Activated CD4-positive, CD25-positive, alpha-beta regulatory T cell treated with anti-CD3 and anti-CD28 coated beads, Interleukin-2, amount 50 U/mL, for 16 hours (primary cell): Measurements from ENCODE around the gene ARID1B.

Source experiments
- DNase-seq: peaks from one replicate; pipeline ENCODE4 v3.0.0-alpha.2; 2020; ENCODE audit warnings: low read depth, low spot score

The ARID1B gene

GRCh38 chr6:157095084-157095483 is 317.9 kb downstream of the ARID1B start:
- DNase-seq: no peak

- no peak for DNase-seq
Observed at GRCh38 chr6:157095569-157095968, 318.4 kb downstream of the ARID1B start.

- no peak for DNase-seq
Observed at GRCh38 chr6:157096105-157096504, 318.9 kb downstream of the ARID1B start.

GRCh38 chr6:157096522-157096921 is 319.3 kb downstream of the ARID1B start:
- DNase-seq: no peak

GRCh38 chr6:157097255-157097955 is 320.2 kb downstream of the ARID1B start:
- no peak for DNase-seq

GRCh38 chr6:157098999-157099398 is 321.8 kb downstream of the ARID1B start:
- DNase-seq: no peak

GRCh38 chr6:157099912-157100593 is 322.9 kb downstream of the ARID1B start:
- peak; percentile 36 for DNase-seq

GRCh38 chr6:157101166-157101565 is 324.0 kb downstream of the ARID1B start:
- no peak for DNase-seq

- DNase-seq: no peak
Observed at GRCh38 chr6:157104803-157105202, 327.6 kb downstream of the ARID1B start.

- DNase-seq: no peak
Observed at GRCh38 chr6:157106487-157106886, 329.3 kb downstream of the ARID1B start.

GRCh38 chr6:157107571-157107914 is 330.4 kb downstream of the ARID1B start:
- no peak for DNase-seq

- no peak for DNase-seq
Observed at GRCh38 chr6:157107915-157108651, 330.9 kb downstream of the ARID1B start.

- no peak for DNase-seq
Observed at GRCh38 chr6:157108923-157109322, 331.7 kb downstream of the ARID1B start.

GRCh38 chr6:157110607-157111006 is 333.4 kb downstream of the ARID1B start:
- DNase-seq: no peak

- DNase-seq: no peak
Observed at GRCh38 chr6:157113389-157113788, 336.2 kb downstream of the ARID1B start.

GRCh38 chr6:157116426-157116825 is 339.2 kb downstream of the ARID1B start:
- DNase-seq: no peak

GRCh38 chr6:157117431-157118095 is 340.4 kb downstream of the ARID1B start:
- DNase-seq: no peak

- no peak for DNase-seq
Observed at GRCh38 chr6:157119502-157120027, 342.4 kb downstream of the ARID1B start.

GRCh38 chr6:157120534-157121232 is 343.5 kb downstream of the ARID1B start:
- no peak for DNase-seq

GRCh38 chr6:157121897-157122296 is 344.7 kb downstream of the ARID1B start:
- DNase-seq: no peak

GRCh38 chr6:157123234-157123633 is 346.1 kb downstream of the ARID1B start:
- DNase-seq: no peak
